GM12864 (cell line): ENCODE data around the gene MGAT5.
A peak's percentile ranks its signal among the peaks of the same experiment; 100 is the strongest.

ENCODE experiments used
- DNase-seq: peaks from one replicate; pipeline ENCODE4 v3.0.0-alpha.2; 2011; ENCODE audit warnings: low read depth
- H3K4me3 ChIP-seq: 2 replicates; pipeline ENCODE4 v1.5.1; 2011; ENCODE audit warnings: mild to moderate bottlenecking, low read depth, low read length, control low read depth
- TF ChIP-seq, protein P1 (sequence below): IDR thresholded peaks from 2 replicates; pipeline ENCODE4 v1.5.1; 2011; ENCODE audit warnings: low read depth, mild to moderate bottlenecking, moderate library complexity, low read length, control low read depth, inconsistent platforms; ENCODE audit errors: missing control alignments

MGAT5 gene

DNA sequence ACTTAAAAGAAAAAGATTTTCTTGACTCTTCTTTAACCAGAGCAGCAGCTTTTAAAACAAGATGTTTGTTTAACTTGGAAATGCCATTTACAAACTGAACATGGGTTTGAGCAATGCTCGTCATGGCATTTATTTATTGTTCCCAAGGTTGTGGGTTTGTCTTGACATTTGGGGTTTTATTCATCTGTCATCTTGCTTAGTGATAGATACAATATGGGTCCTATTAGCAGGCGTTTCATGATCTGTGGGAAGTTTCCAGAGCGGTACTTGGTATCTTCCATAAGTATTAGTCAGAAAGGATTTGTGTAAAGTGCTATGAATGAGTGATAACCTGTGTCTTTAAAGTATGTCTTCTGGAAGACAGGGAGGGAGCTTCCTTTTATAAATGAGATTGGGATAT, 29.9 kb upstream of the MGAT5 start:
- no peak for DNase-seq
- TF ChIP-seq, protein P1, sequence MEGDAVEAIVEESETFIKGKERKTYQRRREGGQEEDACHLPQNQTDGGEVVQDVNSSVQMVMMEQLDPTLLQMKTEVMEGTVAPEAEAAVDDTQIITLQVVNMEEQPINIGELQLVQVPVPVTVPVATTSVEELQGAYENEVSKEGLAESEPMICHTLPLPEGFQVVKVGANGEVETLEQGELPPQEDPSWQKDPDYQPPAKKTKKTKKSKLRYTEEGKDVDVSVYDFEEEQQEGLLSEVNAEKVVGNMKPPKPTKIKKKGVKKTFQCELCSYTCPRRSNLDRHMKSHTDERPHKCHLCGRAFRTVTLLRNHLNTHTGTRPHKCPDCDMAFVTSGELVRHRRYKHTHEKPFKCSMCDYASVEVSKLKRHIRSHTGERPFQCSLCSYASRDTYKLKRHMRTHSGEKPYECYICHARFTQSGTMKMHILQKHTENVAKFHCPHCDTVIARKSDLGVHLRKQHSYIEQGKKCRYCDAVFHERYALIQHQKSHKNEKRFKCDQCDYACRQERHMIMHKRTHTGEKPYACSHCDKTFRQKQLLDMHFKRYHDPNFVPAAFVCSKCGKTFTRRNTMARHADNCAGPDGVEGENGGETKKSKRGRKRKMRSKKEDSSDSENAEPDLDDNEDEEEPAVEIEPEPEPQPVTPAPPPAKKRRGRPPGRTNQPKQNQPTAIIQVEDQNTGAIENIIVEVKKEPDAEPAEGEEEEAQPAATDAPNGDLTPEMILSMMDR: no peak
- no peak overlapping the region for H3K4me3 ChIP-seq

DNA sequence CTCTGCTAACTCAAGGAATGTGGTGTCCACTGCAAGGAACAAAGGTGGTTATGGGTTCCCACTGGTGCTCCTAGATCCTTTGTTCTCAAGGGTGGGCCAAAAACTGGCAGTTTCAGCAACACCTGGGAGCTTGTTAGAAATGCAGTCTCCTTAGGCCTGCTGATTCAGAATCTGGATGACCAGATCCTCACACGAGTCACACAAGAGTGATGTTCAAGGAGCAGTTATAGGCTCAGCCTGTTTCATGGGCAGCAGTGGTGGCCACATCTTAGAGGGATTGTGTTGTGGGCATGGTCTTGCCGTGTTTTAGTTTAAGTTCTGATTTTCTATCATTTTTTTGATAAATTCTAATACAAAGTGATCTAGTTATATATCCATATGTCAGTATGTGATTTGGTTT, 28.7 kb upstream of the MGAT5 start:
- H3K4me3 ChIP-seq: no peak overlapping the region
- DNase-seq: no peak
- TF ChIP-seq, protein P1: no peak

DNA sequence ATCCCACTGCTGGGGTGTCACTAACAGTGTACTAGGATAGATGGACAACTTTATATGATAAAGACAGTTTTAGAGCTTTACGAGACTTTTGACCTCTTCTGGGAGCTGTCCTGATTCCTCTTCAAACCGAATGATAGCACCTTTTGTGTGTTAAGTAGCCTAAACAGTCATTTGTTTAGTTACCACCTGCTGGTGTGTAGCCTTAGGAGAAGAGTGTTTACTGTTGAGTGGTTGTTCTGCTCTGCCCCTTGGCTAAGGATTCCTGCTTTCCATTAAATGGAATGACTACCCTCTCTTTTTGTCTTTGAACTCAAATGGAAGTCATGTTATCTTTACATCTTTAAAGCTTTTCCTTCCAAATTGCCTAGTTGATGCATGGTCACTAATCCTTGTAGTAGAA, 28.0 kb upstream of the MGAT5 start:
- H3K4me3 ChIP-seq: no peak overlapping the region
- TF ChIP-seq, protein P1: no peak
- DNase-seq: no peak

DNA sequence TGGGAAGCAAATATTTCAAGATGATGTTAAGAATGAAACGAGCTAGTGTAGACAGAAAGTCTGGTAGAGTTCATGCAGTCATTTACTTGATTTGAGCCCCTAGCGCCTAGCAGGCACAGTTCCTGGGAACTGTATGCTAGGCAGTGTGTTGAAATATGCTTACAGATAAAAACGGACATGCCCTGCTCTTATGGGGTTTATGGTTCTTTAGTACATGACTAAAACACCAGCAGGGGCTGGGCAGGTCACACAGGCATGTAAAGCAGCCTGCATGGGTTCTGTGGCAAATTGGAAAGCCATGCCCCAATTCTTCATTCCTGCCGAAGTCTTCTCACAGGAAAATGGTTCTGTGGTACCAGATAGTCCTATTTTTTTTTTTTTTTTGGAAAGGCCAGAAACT, 27.3 kb upstream of the MGAT5 start:
- TF ChIP-seq, protein P1: no peak
- no peak for DNase-seq
- H3K4me3 ChIP-seq: no peak overlapping the region

DNA sequence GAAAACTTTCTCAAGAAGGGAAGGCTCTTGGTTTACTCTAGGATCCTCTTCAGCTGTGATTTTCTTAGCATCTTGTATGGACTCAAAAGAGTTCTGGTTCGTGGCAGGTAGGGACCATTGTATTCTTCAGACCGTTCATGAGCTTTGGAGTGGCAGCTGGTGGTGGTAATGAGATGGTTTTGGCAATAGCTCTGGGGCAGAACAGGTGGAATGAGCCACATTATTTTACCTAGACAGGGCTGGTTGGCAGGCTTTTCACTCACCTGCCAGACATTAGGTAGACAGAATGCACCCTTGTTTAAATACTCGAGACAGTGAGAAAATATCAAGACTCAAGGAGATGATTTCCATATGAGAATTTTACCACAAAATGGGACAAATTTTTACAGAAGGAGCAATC, 26.2 kb upstream of the MGAT5 start:
- no peak overlapping the region for H3K4me3 ChIP-seq
- DNase-seq: no peak
- TF ChIP-seq, protein P1: no peak

DNA sequence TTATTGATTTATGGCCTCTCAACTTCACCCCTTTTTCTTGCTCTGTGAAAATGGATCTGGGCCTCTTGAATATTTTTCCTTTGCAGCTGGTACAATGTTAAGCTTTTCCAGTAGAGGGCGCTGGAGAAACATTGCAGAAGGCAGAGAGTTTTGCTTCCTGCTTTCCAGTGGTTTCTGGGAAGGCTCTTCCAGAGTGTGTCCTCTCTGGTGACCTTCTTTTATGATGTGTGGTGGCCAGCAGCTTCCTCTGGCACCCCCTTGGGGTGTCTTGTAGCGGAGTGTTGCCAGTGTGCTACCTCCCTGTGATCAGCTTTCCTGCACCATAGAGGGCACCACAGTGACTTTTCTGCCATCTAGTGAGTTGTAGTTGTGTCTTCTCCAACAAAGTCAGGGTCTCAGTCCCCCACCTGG, 25.4 kb upstream of the MGAT5 start:
- DNase-seq: no peak
- no peak overlapping the region for H3K4me3 ChIP-seq
- TF ChIP-seq, protein P1: peak; percentile 61

DNA sequence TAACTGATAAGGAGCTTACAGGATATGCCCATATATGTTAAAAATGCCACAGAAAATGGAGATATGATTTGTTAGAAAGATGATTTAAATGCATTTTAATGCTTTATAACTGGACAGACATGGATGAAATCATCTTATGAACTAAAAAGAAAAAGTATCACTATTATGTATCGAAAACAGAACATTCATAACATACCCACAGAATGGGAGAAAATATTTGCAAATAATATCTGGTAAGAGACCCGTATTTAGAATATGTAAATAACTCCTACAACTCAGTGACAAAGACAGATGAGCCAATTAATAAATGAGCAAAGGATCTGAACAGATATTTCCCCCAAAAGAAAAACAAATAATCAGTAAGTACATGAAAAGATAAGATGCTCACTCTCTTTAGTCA, 24.3 kb upstream of the MGAT5 start:
- no peak overlapping the region for H3K4me3 ChIP-seq
- no peak for DNase-seq
- TF ChIP-seq, protein P1: no peak
